Transverse colon (tissue), 4 donors: ENCODE results near the gene ITGB2. TPM values are rescaled to one million over a fixed set of nuclear protein-coding genes. Genes with fewer than 3 reads are reported as not detected.

Source experiments
- DNase-seq: peaks from one replicate; pipeline ENCODE4 v3.0.0-alpha.2; 2019
- H3K27ac ChIP-seq, 4 donors: fragments of 200-600 bp; sonication (generic); 2 replicates each; pipeline ENCODE4 v1.5.1; 2016 to 2018; ENCODE audit warnings: inconsistent platforms in 4 of 4
- H3K27me3 ChIP-seq: fragments of 200-600 bp; sonication (generic); 2 replicates; pipeline ENCODE4 v1.5.1; 2017; ENCODE audit warnings: inconsistent platforms
- H3K36me3 ChIP-seq, 4 donors: fragments of 200-600 bp; sonication (generic); 2 replicates each; pipeline ENCODE4 v1.5.1; 2017 to 2019; ENCODE audit warnings: inconsistent platforms in 4 of 4
- H3K4me1 ChIP-seq, 4 donors: fragments of 200-600 bp; sonication (generic); 2 replicates each; pipeline ENCODE4 v1.5.1; 2017 to 2020; ENCODE audit warnings: inconsistent platforms in 4 of 4
- H3K4me3 ChIP-seq, 4 donors: fragments of 200-600 bp; sonication (generic); 1 replicate in 1 of 4; 2 replicates in 3 of 4; pipeline versions ENCODE4 v1.5.1 to v1.6.1; 2017 to 2019; ENCODE audit warnings: inconsistent platforms in 4 of 4
- H3K9me3 ChIP-seq, 2 donors: fragments of 200-600 bp; sonication (generic); 2 replicates each; pipeline ENCODE4 v1.5.1; 2017 to 2019; ENCODE audit warnings: inconsistent platforms in 2 of 2
- CTCF ChIP-seq, 5 experiments: fragments of 200-600 bp in 3 of 5; fragments of 450-650 bp in 2 of 5; sonication (generic) in 3 of 5; IDR thresholded peaks; 1 replicate in 2 of 5; 2 replicates in 3 of 5; pipeline ENCODE4 v1.5.1; 2016 to 2017; ENCODE audit warnings: antibody characterized with exemption in 5 of 5, inconsistent platforms in 3 of 5, mild to moderate bottlenecking in 2 of 5, moderate library complexity in 1 of 5
- EP300 ChIP-seq: sonication (generic); formaldehyde crosslinking; IDR thresholded peaks from one replicate; pipeline ENCODE4 v1.6.1; 2017; ENCODE audit warnings: antibody characterized with exemption, low read depth
- POLR2A ChIP-seq: fragments of 450-650 bp; IDR thresholded peaks from one replicate; pipeline ENCODE4 v1.6.1; 2016; ENCODE audit warnings: antibody characterized with exemption, mild to moderate bottlenecking, moderate library complexity
- POLR2AphosphoS5 ChIP-seq, 3 donors: sonication (generic); formaldehyde crosslinking; IDR thresholded peaks; one replicate each; pipeline ENCODE4 v1.6.1; 2016; ENCODE audit warnings: antibody characterized with exemption in 3 of 3
- WGBS, 2 donors: methylation state at CpG; one replicate each; pipeline ENCODE4 v1.1.5; 2018; ENCODE audit warnings: low coverage in 1 of 2; 5-methylcytosine and 5-hydroxymethylcytosine counted together
- in situ Hi-C, 4 donors: fragments of 200-750 bp; cut with MboI; loops; one replicate each; pipeline versions ENCODE4 v1.15.0 to v1.15.1; 2017; ENCODE audit warnings: low sequenced_read_pairs in 3 of 4, low pct_ligation_motif_present in 1 of 4, low pct_unique_long_range_greater_than_20kb in 1 of 4
- intact Hi-C: fragments of 100-400 bp; cut with DNase I; formaldehyde crosslinking; loops from one replicate; pipeline ENCODE4 v1.15.1; 2023; ENCODE audit warnings: low total_unique reads
- total RNA-seq, 4 donors: library from RNA; depleted of rRNA; stranded (reverse); fragments of >200 nt; gene quantifications; one replicate each; pipeline ENCODE4 v1.1.0, GENCODE V29; 2016

The ITGB2 gene
- total RNA-seq, 4 donors from 2014 or later = 14.2 to 32.4 (median 24.9) TPM

DNA sequence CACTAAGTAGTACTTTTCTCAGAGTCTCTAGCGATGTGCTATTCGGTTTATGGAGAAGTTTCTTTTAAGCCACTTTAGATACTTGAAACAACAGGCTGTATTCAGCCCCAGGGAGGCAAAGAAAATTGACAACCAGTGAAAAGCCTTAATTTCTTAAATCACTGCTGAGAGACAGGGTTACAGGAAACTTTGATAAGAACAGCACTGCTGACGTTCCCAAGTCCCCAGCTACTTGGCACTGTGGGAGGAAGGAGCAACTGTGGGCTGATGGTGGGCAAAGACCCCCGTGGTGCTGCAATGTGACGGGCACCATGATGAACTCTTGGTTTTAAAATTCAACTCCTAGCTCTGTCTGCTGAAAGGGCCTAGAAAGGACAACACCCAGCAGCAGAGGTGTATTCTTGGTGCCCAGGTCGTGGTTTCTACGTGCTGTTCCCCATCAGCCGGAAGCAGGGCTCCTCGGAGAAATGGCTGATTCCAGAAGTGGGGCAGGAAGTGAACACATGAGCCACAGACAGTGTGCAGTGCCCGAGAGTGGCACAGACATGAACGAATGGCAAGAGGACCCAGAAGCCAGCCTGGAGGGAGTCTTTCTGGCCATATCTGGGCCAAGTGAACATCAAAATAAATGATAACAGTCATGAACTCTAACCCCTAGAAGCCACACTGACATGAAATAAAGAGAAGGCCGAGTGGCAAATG is 52.5 kb downstream of the ITGB2 start:
- TF ChIP-seq POLR2AphosphoS5 (IDR thresholded peaks at IDR 0.05) (no peak), CTCF (IDR thresholded peaks at IDR 0.05) (no peak), EP300 (no peak), POLR2A (no peak)
- peaks cover 0 to 18% (median 0%) of the 10 kb centered on the region in 4 donors for H3K36me3 ChIP-seq
- H3K27me3 ChIP-seq = no peaks in the 10 kb centered on the region
- H3K4me3 ChIP-seq = no peak overlapping the region
- H3K9me3 ChIP-seq = no peaks in the 10 kb centered on the region
- 77 to 80% methylated on average over 7 to 12 of the region's 12 CpGs for WGBS, 2 donors
- peak overlapping the region; percentile 90 to 99 (median 96) for H3K27ac ChIP-seq
- intact Hi-C loops = no loop called here
- in situ Hi-C loops = no loop called here
- peaks cover 51 to 75% (median 66%) of the 10 kb centered on the region in 4 donors for H3K4me1 ChIP-seq
- no peak for DNase-seq

DNA sequence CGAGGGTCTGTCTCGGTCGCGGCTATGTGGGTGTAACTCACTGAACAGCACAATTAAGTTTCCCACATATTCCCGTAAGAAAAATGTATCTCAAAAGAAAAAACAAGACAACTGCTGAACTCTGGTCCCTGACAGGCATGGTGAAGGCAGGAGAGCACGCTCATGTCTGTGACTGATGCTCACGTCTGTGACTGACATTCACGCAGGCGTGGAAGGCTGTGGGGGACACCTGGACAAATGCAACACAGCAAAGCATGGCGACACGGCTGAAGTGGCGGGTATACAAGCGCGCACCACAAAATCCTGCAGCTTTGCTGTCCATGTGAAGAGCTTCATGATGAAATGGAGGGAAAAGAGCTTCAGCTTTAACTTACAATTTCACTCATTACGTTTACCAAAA is 53.2 kb downstream of the ITGB2 start:
- no peaks in the 10 kb centered on the region for H3K27me3 ChIP-seq
- H3K9me3 ChIP-seq = no peaks in the 10 kb centered on the region
- in situ Hi-C loops (no loop called here), intact Hi-C loops (no loop called here)
- no peak for DNase-seq
- H3K4me3 ChIP-seq = no peak overlapping the region
- 78 to 93% methylated on average over 9 to 15 of the region's 15 CpGs for WGBS, 2 donors
- TF ChIP-seq CTCF (IDR thresholded peaks at IDR 0.05) (no peak), POLR2A (no peak), POLR2AphosphoS5 (IDR thresholded peaks at IDR 0.05) (no peak), EP300 (no peak)
- H3K27ac ChIP-seq = peak overlapping the region in 2 of 4 donors; percentile 90 to 97
- H3K36me3 ChIP-seq = peaks cover 0 to 18% (median 0%) of the 10 kb centered on the region in 4 donors
- peaks cover 51 to 73% (median 64%) of the 10 kb centered on the region in 4 donors for H3K4me1 ChIP-seq

GRCh38 chr21:44866780-44867179 is 53.9 kb downstream of the ITGB2 start:
- H3K27me3 ChIP-seq = no peaks in the 10 kb centered on the region
- peaks cover 0 to 18% (median 0%) of the 10 kb centered on the region in 4 donors for H3K36me3 ChIP-seq
- no peak overlapping the region for H3K4me3 ChIP-seq
- no peaks in the 10 kb centered on the region for H3K9me3 ChIP-seq
- 33 to 80% methylated on average over 1 to 7 of the region's 7 CpGs for WGBS, 2 donors
- H3K27ac ChIP-seq = no peak overlapping the region
- intact Hi-C loops (no loop called here), in situ Hi-C loops (no loop called here)
- TF ChIP-seq EP300 (no peak), POLR2AphosphoS5 (IDR thresholded peaks at IDR 0.05) (no peak), CTCF (IDR thresholded peaks at IDR 0.05) (no peak), POLR2A (no peak)
- peaks cover 45 to 66% (median 60%) of the 10 kb centered on the region in 4 donors for H3K4me1 ChIP-seq
- no peak for DNase-seq

DNA sequence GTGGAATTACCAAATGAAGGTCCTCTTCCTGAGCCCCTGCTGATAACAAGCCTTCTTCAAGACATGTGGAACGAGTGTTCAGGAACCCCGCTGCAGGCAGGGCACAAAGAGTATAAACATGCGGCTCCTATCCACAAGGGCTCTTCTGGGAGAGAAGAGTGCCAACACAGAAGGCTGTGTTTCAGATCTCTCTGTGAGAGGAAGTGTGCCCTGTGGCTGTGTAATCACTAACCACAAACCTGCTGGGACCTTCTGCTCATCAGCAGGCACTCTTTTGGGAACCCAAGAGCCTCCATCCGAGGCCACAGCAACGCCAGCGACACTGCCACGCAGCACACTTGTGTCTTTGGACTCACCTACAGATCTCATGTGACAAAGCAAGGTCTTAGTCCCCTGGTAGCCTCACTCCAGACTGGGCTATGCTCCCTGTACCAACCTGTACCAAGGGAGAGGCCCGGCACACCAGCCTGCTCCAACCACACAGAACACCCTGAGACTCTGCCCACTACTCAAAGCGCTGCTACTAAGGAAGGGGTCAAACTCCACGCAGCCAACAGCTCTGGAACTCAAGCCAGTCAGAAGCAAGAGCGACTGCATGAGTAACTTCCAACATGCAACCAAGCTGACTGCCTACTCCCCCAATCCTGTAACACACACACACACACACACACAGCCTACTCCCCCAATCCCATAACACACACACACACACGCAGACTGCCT is 55.0 kb downstream of the ITGB2 start:
- Histone ChIP-seq H3K27me3 (no peaks in the 10 kb centered on the region), H3K9me3 (no peaks in the 10 kb centered on the region), H3K4me3 (no peak overlapping the region), H3K4me1 (peaks cover 35 to 55% (median 50%) of the 10 kb centered on the region in 4 donors), H3K36me3 (peaks cover 0 to 18% (median 0%) of the 10 kb centered on the region in 4 donors), H3K27ac (peak overlapping the region in 2 of 4 donors; percentile 14 to 32)
- WGBS, 2 donors = 39 to 44% methylated on average over 8 to 9 of the region's 12 CpGs
- intact Hi-C loops = no loop called here
- no peak for DNase-seq
- TF ChIP-seq EP300 (no peak), CTCF (IDR thresholded peaks at IDR 0.05) (no peak), POLR2AphosphoS5 (IDR thresholded peaks at IDR 0.05) (no peak), POLR2A (no peak)
- in situ Hi-C loops = no loop called here
